GM12892 (cell line): ENCODE data around the gene ZNF273.

Source experiments
- POLR2A ChIP-seq: IDR thresholded peaks from 2 replicates; pipeline ENCODE4 v1.6.1; 2011; ENCODE audit warnings: low read depth, low read length, control low read depth
- POLR2AphosphoS5 ChIP-seq: IDR thresholded peaks from 2 replicates; pipeline ENCODE4 v1.6.1; 2011; ENCODE audit warnings: low read depth, low read length, control low read depth

DNA sequence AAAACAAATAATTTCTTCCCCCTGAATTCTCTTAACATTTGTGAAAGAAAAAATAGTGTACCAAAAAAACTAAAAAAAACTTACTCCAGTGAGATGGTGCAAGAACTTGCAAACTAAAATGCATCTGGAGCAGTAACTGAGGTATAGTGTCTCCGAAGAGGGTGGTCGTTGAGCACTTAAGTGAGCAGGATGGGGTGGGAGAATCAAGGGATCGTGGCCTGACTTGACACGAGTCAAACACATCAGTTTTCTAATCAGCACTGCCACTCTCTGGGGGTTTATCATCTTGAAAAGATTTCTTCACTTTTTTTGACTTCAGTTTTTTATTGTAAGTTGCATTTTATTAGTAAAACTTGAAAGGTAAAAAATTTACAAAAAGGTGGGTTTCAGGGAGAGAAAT lies 2.5 kb downstream of the ZNF273 start:
- TF ChIP-seq POLR2A (no peak), POLR2AphosphoS5 (no peak)
